OCI-LY7 (cell line): ENCODE results near the gene DNAH14. TPM values are rescaled to one million over a fixed set of nuclear protein-coding genes. Genes with fewer than 3 reads are reported as not detected.
"Not testable (repeated sequence)": the region's sequence is repeated elsewhere in the genome, so short reads cannot be mapped to it uniquely, and the experiment has no call there.

ENCODE experiments used
- BruUV-seq: library from RNA; stranded (reverse); fragments of 400-500 nt; replicated peaks from 2 replicates; lab custom pipeline; 2021; lab: Mats Ljungman, UMichigan
- CTCF ChIA-PET: fragments of 300-600 bp; sonication (Branson Sonifier 250); formaldehyde crosslinking; loops from one replicate; lab custom pipeline; 2022; ENCODE audit warnings: antibody characterized with exemption; ENCODE audit not compliant: unreplicated experiment; lab: Charles Lee
- POLR2A ChIA-PET: fragments of 300-600 bp; sonication (Branson Sonifier 250); formaldehyde crosslinking; loops from one replicate; lab custom pipeline; 2022; ENCODE audit warnings: antibody characterized with exemption; lab: Charles Lee
- DNase-seq: peaks from one replicate; pipeline ENCODE4 v3.0.0-alpha.2; 2015; ENCODE audit warnings: low spot score
- H2AFZ ChIP-seq: fragments of 200-600 bp; sonication (generic), shearing (Covaris generic); 2 replicates; pipeline ENCODE4 v1.6.1; 2014; ENCODE audit warnings: mild to moderate bottlenecking, antibody characterized with exemption, low read length, moderate library complexity
- H3K27ac ChIP-seq: fragments of 200-600 bp; sonication (generic); 2 replicates; pipeline ENCODE4 v1.5.1; 2014; ENCODE audit warnings: mixed run types, low read depth, mild to moderate bottlenecking, moderate library complexity, low read length, inconsistent platforms; ENCODE audit not compliant: poor library complexity, severe bottlenecking
- H3K36me3 ChIP-seq: fragments of 200-600 bp; sonication (generic); 2 replicates; pipeline ENCODE4 v1.6.1; 2014; ENCODE audit warnings: mild to moderate bottlenecking, antibody characterized with exemption, low read length, moderate library complexity, mixed read lengths; ENCODE audit not compliant: insufficient read depth
- H3K4me1 ChIP-seq: fragments of 200-600 bp; sonication (generic); 2 replicates; pipeline ENCODE4 v1.5.1; 2014; ENCODE audit warnings: mild to moderate bottlenecking, low read length; ENCODE audit not compliant: insufficient read depth, poor library complexity, severe bottlenecking
- H3K4me2 ChIP-seq: fragments of 200-600 bp; sonication (generic); 2 replicates; pipeline ENCODE4 v1.6.1; 2014; ENCODE audit warnings: mild to moderate bottlenecking, low read length
- H3K4me3 ChIP-seq: fragments of 200-600 bp; sonication (generic); 2 replicates; pipeline ENCODE4 v1.5.1; 2014; ENCODE audit warnings: mild to moderate bottlenecking, low read depth, low read length; ENCODE audit not compliant: poor library complexity, severe bottlenecking
- H3K79me2 ChIP-seq: fragments of 200-600 bp; sonication (generic); 2 replicates; pipeline ENCODE4 v1.6.1; 2016; ENCODE audit warnings: low read depth, mild to moderate bottlenecking, low read length, moderate library complexity, mixed read lengths; ENCODE audit not compliant: insufficient read depth
- H3K9me2 ChIP-seq: fragments of 200-600 bp; sonication (generic); 2 replicates; pipeline ENCODE4 v1.6.1; 2016; ENCODE audit warnings: mild to moderate bottlenecking, low read length, mixed read lengths; ENCODE audit not compliant: insufficient read depth
- H3K9me3 ChIP-seq: fragments of 200-600 bp; sonication (generic); 2 replicates; pipeline ENCODE4 v1.6.1; 2014; ENCODE audit warnings: mild to moderate bottlenecking, mixed run types, low read length, mixed read lengths
- H4K20me1 ChIP-seq: fragments of 200-600 bp; sonication (generic); 2 replicates; pipeline ENCODE4 v1.6.1; 2014; ENCODE audit warnings: mild to moderate bottlenecking, antibody characterized with exemption, low read length, moderate library complexity, mixed read lengths; ENCODE audit not compliant: insufficient read depth
- EZH2phosphoT487 ChIP-seq: fragments of 200-600 bp; sonication (generic); IDR thresholded peaks from 2 replicates; pipeline ENCODE4 v1.6.1; 2018; ENCODE audit warnings: low read depth, borderline replicate concordance, mild to moderate bottlenecking, mixed run types, antibody characterized with exemption, low read length, moderate library complexity, mixed read lengths
- intact Hi-C: fragments of 100-400 bp; cut with micrococcal nuclease; formaldehyde crosslinking; loops from one replicate; pipeline ENCODE4 v1.10.0; 2022; ENCODE audit not compliant: unreplicated experiment
- total RNA-seq, 2 experiments: library from RNA; depleted of rRNA in 1 of 2; stranded (reverse); fragments of >200 nt in 1 of 2; shearing (Covaris generic) in 1 of 2; gene quantifications; 2 replicates each; pipeline ENCODE4 v1.2.3, GENCODE V29; 2014 to 2022
- TF ChIP-seq, protein P1 (sequence below): fragments of 200-600 bp; sonication (generic); conservative IDR thresholded peaks from 2 replicates; pipeline ENCODE4 v1.5.1; 2014; ENCODE audit warnings: mild to moderate bottlenecking, antibody characterized with exemption, low read length, moderate library complexity, mixed read lengths

Gene DNAH14
- total RNA-seq, 2 experiments from 2014 or later: not detected

DNA sequence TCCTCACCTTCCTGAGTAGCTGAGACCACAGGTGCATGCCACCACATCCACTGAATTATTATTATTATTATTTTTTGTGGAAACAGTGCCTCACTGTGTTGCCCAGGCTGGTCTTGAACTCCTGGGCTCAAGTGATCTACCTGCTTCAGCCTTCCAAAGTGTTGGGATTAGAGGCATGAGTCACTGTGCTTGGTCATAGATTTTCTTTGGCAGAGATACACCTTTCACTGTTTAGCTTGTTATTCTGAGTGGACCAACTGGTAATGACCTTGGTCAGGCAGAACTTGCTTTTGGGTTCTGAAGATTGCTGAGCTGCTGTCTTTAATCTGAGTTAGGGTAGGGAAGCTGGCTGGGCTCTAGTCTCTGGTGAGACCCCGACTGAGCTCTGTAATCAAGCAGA is 66.8 kb downstream of the DNAH14 start:
- intact Hi-C loops: no loop called here

DNA sequence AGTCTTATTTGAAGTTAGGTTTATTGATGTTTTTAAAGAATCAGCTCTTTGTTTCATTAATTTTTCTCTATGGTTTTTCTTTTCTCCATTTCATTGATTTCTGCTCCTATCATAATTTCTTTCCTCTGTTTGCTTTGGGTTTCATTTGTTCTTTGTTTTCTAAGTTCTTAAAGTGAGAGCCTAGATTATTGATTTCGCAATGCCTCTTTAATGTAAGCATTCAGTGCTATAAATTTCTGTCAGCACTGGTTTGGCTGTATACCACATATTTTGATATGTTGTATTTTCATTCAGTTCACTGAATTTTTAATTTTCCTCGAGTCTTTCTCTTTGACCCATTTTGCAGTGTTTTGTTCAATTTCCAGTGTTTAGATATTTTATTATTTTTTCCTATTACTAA is 68.7 kb downstream of the DNAH14 start:
- CTCF ChIA-PET: no interaction called here
- no peaks in the 10 kb centered on the region for H3K79me2 ChIP-seq
- intact Hi-C loops: no loop called here
- H4K20me1 ChIP-seq: no peaks in the 10 kb centered on the region
- no peak overlapping the region for H3K4me3 ChIP-seq
- H2AFZ ChIP-seq: no peak overlapping the region
- no peaks in the 10 kb centered on the region for H3K4me1 ChIP-seq
- H3K9me2 ChIP-seq: no peaks in the 10 kb centered on the region
- POLR2A ChIA-PET: no interaction called here
- H3K36me3 ChIP-seq: no peaks in the 10 kb centered on the region
- no peak for TF ChIP-seq EZH2phosphoT487
- TF ChIP-seq, protein P1, sequence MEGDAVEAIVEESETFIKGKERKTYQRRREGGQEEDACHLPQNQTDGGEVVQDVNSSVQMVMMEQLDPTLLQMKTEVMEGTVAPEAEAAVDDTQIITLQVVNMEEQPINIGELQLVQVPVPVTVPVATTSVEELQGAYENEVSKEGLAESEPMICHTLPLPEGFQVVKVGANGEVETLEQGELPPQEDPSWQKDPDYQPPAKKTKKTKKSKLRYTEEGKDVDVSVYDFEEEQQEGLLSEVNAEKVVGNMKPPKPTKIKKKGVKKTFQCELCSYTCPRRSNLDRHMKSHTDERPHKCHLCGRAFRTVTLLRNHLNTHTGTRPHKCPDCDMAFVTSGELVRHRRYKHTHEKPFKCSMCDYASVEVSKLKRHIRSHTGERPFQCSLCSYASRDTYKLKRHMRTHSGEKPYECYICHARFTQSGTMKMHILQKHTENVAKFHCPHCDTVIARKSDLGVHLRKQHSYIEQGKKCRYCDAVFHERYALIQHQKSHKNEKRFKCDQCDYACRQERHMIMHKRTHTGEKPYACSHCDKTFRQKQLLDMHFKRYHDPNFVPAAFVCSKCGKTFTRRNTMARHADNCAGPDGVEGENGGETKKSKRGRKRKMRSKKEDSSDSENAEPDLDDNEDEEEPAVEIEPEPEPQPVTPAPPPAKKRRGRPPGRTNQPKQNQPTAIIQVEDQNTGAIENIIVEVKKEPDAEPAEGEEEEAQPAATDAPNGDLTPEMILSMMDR: no peak
- no peak overlapping the region for H3K27ac ChIP-seq
- BruUV-seq: no TSS peak
- no peaks in the 10 kb centered on the region for H3K9me3 ChIP-seq
- DNase-seq: no peak
- H3K4me2 ChIP-seq: no peak overlapping the region

More for the DNA sequence above, 66.8 kb downstream of the DNAH14 start:
- no peak overlapping the region for H3K4me3 ChIP-seq
- ChIA-PET POLR2A (no interaction called here), CTCF (no interaction called here)
- no peaks in the 10 kb centered on the region for H3K79me2 ChIP-seq
- H3K4me2 ChIP-seq: no peak overlapping the region
- no TSS peak for BruUV-seq
- no peak overlapping the region for H2AFZ ChIP-seq
- H3K27ac ChIP-seq: no peak overlapping the region
- no peaks in the 10 kb centered on the region for H4K20me1 ChIP-seq
- H3K4me1 ChIP-seq: no peaks in the 10 kb centered on the region
- H3K36me3 ChIP-seq: no peaks in the 10 kb centered on the region
- DNase-seq: no peak
- H3K9me3 ChIP-seq: no peaks in the 10 kb centered on the region
- TF ChIP-seq EZH2phosphoT487: no peak
- TF ChIP-seq, protein P1: no peak
- H3K9me2 ChIP-seq: no peaks in the 10 kb centered on the region

DNA sequence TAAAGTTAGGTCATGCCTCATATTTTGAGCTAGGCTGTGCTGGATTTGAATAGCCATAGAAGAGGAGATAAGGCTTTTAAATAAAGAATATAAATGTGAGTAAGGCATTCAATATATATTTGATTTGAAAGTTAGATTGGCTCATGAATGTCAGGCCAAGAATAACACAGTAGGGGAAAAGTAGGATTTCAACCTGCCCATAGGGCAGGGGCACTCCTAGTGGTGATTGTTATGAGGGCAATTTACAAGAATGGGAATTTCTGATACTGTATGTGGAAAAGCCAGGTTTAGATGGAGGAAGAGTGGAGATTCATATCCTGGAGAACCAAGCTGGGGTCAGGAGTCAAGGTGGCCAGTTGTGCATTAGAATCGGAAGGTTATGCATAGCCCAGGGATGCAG is 74.9 kb downstream of the DNAH14 start:
- POLR2A ChIA-PET: no interaction called here
- CTCF ChIA-PET: no interaction called here
- intact Hi-C loops: no loop called here
- no peaks in the 10 kb centered on the region for H3K4me1 ChIP-seq
- no TSS peak for BruUV-seq
- no peaks in the 10 kb centered on the region for H3K9me2 ChIP-seq
- H3K36me3 ChIP-seq: no peaks in the 10 kb centered on the region
- DNase-seq: no peak
- no peak overlapping the region for H2AFZ ChIP-seq
- no peaks in the 10 kb centered on the region for H3K9me3 ChIP-seq
- no peak overlapping the region for H3K27ac ChIP-seq
- H3K4me2 ChIP-seq: no peak overlapping the region
- H3K4me3 ChIP-seq: no peak overlapping the region
- TF ChIP-seq EZH2phosphoT487: no peak
- TF ChIP-seq, protein P1: peak; percentile 45
- no peaks in the 10 kb centered on the region for H3K79me2 ChIP-seq
- H4K20me1 ChIP-seq: no peaks in the 10 kb centered on the region

DNA sequence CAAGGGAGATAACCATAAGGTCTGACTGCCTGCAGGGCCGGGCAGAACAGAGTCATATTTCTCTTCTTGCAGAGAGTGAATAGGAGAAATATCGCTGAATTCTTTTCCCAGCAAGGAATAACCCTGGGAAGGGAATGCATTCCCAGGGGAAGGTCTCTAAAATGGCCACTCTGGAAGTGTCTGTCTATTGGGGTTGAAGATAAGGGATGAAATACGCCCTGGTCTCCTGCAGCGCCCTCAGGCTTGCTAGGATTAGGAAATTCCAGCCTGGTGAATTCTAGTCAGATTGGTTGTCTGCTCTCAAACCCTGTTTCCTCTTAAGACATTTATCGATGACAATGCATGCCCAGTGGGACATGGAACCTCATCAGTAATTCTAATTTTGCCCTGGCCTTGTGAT is 76.9 kb downstream of the DNAH14 start:
- intact Hi-C loops, H3K4me3 ChIP-seq, H2AFZ ChIP-seq, H3K9me2 ChIP-seq, H3K4me2 ChIP-seq, H3K79me2 ChIP-seq, POLR2A ChIA-PET, H3K9me3 ChIP-seq, H3K4me1 ChIP-seq, BruUV-seq, H3K36me3 ChIP-seq, H4K20me1 ChIP-seq, H3K27ac ChIP-seq, DNase-seq, CTCF ChIA-PET: not testable (repeated sequence)

DNA sequence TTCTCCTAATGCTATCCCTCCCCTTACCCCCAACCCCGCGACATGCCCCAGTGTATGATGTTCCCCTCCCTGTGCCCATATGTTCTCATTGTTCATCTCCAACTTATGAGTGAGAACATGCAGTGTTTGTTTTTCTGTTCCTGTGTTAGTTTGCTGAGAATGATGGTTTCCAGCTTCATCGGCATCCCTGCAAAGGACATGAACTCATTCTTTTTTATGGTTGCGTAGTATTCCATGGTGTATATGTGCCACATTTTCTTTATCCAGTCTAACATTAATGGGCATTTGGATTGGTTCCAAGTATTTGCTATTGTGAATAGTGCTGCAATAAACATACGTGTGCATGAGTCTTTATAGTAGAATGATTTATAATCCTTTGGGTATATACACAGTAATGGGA is 78.6 kb downstream of the DNAH14 start:
- H4K20me1 ChIP-seq, BruUV-seq, H3K9me2 ChIP-seq, intact Hi-C loops, H2AFZ ChIP-seq, H3K4me2 ChIP-seq, H3K36me3 ChIP-seq, H3K27ac ChIP-seq, CTCF ChIA-PET, H3K9me3 ChIP-seq, H3K4me3 ChIP-seq, H3K79me2 ChIP-seq, H3K4me1 ChIP-seq, POLR2A ChIA-PET, DNase-seq: not testable (repeated sequence)
